Right lobe of liver (tissue), 6 donors: ENCODE measurements around the gene FGF2. TPM values are rescaled to one million over a fixed set of nuclear protein-coding genes. Genes with fewer than 3 reads are reported as not detected.
"Not testable (repeated sequence)": the region's sequence is repeated elsewhere in the genome, so short reads cannot be mapped to it uniquely, and the experiment has no call there.

Experiments
- ATAC-seq, 4 donors: fragments of 200-7000 bp; cut with Tn5 transposase; one replicate each; pipeline ENCODE4 v1.9.1; 2020; ENCODE audit warnings: mild to moderate bottlenecking in 4 of 4, moderate library complexity in 4 of 4
- DNase-seq, 3 donors: peaks; one replicate each; pipeline ENCODE4 v3.0.0-alpha.2; 2020
- H3K27ac ChIP-seq, 3 donors: fragments of 200-600 bp; one replicate each; pipeline ENCODE4 v1.8.0; 2022
- H3K27me3 ChIP-seq, 2 donors: fragments of 200-600 bp; one replicate each; pipeline ENCODE4 v1.8.0; 2022
- H3K36me3 ChIP-seq, 4 donors: fragments of 200-600 bp; sonication (generic) in 1 of 4; one replicate each; pipeline versions ENCODE4 v1.5.1 to v1.8.0; 2017 to 2022; ENCODE audit warnings: control low read depth in 1 of 4
- H3K4me1 ChIP-seq, 4 donors: fragments of 200-600 bp; sonication (generic) in 1 of 4; one replicate each; pipeline versions ENCODE4 v1.5.1 to v1.8.0; 2017 to 2022; ENCODE audit warnings: control low read depth in 1 of 4
- H3K4me3 ChIP-seq, 3 donors: fragments of 200-600 bp; one replicate each; pipeline ENCODE4 v1.8.0; 2022
- H3K9me3 ChIP-seq, 4 donors: fragments of 200-600 bp; sonication (generic) in 1 of 4; one replicate each; pipeline versions ENCODE4 v1.5.1 to v1.8.0; 2017 to 2022; ENCODE audit warnings: control low read depth in 1 of 4
- POLR2A ChIP-seq: fragments of 450-650 bp; IDR thresholded peaks from one replicate; pipeline ENCODE4 v1.6.1; 2017; ENCODE audit warnings: antibody characterized with exemption, mild to moderate bottlenecking
- WGBS: methylation state at CpG from one replicate; pipeline ENCODE4 v1.1.6; 2018; ENCODE audit warnings: low coverage, low lambda C conversion rate; ENCODE audit not compliant: insufficient coverage; ENCODE audit errors: missing lambda C conversion rate; 5-methylcytosine and 5-hydroxymethylcytosine counted together
- intact Hi-C, 2 donors: fragments of 100-400 bp; cut with DNase I; formaldehyde crosslinking; loops; one replicate each; pipeline versions ENCODE4 v1.11.2 to v1.14.1; 2022
- total RNA-seq, 6 experiments: library from RNA; depleted of rRNA in 2 of 6; stranded (reverse); fragments of >200 nt in 2 of 6; fragmentation: NEBNext Ultra II Directional in 3 of 6; extraction: Animal tissue kit (Norgen Biotek cat#: 25700) in 3 of 6; gene quantifications; one replicate each; pipeline versions ENCODE4 v1.1.0 to v1.2.4, GENCODE V29; 2016 to 2023
- TF ChIP-seq, protein P1 (sequence below), 4 donors: fragments of 200-600 bp in 3 of 4; fragments of 450-650 bp in 1 of 4; IDR thresholded peaks; one replicate each; pipeline versions ENCODE4 v1.5.1 to v1.8.0; 2016 to 2022; ENCODE audit warnings: antibody characterized with exemption in 4 of 4, mild to moderate bottlenecking in 2 of 4
- donor health status: DM: no; HTN: yes; CAD: no.
- donor health status: DM: no; HTN: no; CAD: no.
- donor health status: DM: no; HTN: no; CAD: no.
- donor health status: DM: no; HTN: yes; CAD: no.
- donor health status: DM: no; HTN: yes; CAD: no.

The FGF2 gene
- total RNA-seq, 6 experiments from 2014 or later = 0.88 to 1.6 (median 1.1) TPM

DNA sequence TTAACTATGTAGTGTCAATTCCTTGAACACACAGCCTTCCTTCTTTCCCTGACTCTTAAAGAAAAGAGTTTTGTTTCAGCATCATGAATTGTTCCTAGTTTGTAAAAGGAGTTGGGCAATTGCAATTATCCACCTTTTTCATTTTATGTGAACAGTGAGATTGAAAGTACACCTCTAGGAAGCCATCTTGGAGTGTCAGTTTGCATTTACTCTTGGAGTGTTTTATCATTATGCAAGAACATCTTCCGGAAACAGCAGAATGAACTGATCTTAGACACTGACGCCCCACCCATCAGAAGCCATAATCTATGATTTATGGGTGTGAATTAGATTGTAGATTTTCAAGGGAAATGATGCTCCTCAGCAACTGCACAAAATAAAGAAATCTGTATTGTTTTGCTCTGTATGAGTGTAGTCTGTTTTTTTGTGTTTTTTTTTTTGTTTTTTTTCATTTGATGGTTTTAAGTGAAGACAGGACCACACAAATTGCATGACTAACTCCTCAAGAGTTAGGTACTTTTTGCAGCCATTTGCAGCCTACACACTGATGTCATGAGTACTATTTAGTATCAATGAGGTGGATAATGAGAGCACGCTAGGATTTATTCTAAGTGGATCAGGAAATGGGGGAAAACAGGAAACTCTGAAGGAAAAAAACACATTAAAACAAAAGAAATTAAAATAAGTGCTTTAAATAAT lies 19.5 kb upstream of the FGF2 start:
- Histone ChIP-seq H3K27me3 (no peaks in the 10 kb centered on the region), H3K4me3 (no peak overlapping the region), H3K9me3 (no peaks in the 10 kb centered on the region), H3K4me1 (peaks cover 0 to 5% (median 0%) of the 10 kb centered on the region in 4 donors), H3K36me3 (no peaks in the 10 kb centered on the region), H3K27ac (no peak overlapping the region)
- ATAC-seq (no peak), DNase-seq (no peak)
- intact Hi-C loops = no loop called here
- TF ChIP-seq, protein P1, sequence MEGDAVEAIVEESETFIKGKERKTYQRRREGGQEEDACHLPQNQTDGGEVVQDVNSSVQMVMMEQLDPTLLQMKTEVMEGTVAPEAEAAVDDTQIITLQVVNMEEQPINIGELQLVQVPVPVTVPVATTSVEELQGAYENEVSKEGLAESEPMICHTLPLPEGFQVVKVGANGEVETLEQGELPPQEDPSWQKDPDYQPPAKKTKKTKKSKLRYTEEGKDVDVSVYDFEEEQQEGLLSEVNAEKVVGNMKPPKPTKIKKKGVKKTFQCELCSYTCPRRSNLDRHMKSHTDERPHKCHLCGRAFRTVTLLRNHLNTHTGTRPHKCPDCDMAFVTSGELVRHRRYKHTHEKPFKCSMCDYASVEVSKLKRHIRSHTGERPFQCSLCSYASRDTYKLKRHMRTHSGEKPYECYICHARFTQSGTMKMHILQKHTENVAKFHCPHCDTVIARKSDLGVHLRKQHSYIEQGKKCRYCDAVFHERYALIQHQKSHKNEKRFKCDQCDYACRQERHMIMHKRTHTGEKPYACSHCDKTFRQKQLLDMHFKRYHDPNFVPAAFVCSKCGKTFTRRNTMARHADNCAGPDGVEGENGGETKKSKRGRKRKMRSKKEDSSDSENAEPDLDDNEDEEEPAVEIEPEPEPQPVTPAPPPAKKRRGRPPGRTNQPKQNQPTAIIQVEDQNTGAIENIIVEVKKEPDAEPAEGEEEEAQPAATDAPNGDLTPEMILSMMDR (IDR thresholded peaks at IDR 0.05) = no peak
- no peak for TF ChIP-seq POLR2A
- 70% methylated on average over 3 of the region's 3 CpGs for WGBS

DNA sequence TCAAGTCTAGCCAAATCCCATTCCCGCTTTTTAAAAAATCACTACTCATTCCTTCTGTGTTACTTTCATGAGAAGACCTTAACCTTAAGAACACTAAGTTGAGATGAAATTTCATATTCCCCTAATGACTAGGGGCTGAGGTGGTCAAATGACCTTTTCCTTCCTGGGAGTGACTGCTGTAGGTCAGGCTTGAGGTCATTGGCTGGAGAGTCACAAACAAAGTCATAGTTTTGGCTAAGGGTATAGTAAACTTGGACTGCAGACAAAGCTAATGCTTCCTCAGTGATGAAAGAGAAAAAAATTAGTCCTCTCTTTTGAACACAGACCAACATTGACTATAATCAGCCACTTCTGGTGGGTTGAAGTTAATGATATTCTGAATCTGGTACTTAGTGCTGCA lies 16.0 kb upstream of the FGF2 start:
- ATAC-seq (peak; percentile 57 to 82 (median 70)), DNase-seq (no peak)
- no peaks in the 10 kb centered on the region for H3K9me3 ChIP-seq
- TF ChIP-seq, protein P1 (IDR thresholded peaks at IDR 0.05) = no peak
- no peaks in the 10 kb centered on the region for H3K36me3 ChIP-seq
- no peak overlapping the region for H3K27ac ChIP-seq
- H3K4me1 ChIP-seq = peaks cover 0 to 5% (median 0%) of the 10 kb centered on the region in 4 donors
- intact Hi-C loops = no loop called here
- no peak overlapping the region for H3K4me3 ChIP-seq
- no peaks in the 10 kb centered on the region for H3K27me3 ChIP-seq
- WGBS = 71% methylated on average over 1 of the region's 1 CpG

- H3K36me3 ChIP-seq, H3K27me3 ChIP-seq, ATAC-seq, H3K4me3 ChIP-seq, DNase-seq, H3K9me3 ChIP-seq, H3K27ac ChIP-seq, H3K4me1 ChIP-seq, intact Hi-C loops: not testable (repeated sequence)
- WGBS = no CpG with 5 or more reads among the region's 32 CpGs
Measured at GRCh38 chr4:122811781-122812180, 14.8 kb upstream of the FGF2 start.

DNA sequence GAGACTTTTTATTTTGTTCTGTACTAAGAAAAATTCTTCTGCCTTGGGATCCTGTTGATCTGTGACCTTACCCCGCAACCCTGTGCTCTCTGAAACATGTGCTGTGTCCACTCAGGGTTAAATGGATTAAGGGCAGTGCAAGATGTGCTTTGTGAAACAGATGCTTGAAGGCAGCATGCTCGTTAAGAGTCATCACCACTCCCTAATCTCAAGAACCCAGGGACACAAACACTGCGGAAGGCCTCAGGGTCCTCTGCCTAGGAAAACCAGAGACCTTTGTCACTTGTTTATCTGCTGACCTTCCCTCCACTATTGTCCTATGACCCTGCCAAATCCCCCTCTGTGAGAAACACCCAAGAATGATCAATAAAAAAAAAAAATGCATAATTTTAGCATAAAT lies 13.8 kb upstream of the FGF2 start:
- H3K4me1 ChIP-seq, H3K27ac ChIP-seq, H3K4me3 ChIP-seq, ATAC-seq, H3K9me3 ChIP-seq, intact Hi-C loops, DNase-seq, H3K27me3 ChIP-seq, H3K36me3 ChIP-seq: not testable (repeated sequence)
- WGBS = 40% methylated on average over 2 of the region's 3 CpGs

DNA sequence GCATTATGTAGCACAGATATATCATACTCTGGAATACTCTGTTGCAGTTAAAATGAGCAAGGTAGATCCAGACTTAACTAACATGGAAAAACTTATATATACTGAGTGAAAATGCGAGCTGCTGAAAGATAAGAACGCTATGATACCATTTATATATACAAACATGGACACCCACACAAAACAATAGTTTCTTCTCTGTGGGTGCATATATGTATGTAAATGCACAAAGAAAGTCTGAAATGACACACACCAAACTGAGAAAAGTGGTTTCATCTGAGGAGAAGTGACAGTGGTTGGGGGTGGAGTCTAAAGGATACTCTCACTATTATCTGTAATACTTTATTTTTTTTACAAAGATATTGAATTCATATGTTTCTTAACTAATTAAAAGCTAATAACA lies 12.2 kb upstream of the FGF2 start:
- ATAC-seq = no peak

More for the DNA sequence above, 12.2 kb upstream of the FGF2 start:
- H3K9me3 ChIP-seq = no peaks in the 10 kb centered on the region
- DNase-seq = no peak
- no peak for TF ChIP-seq POLR2A
- TF ChIP-seq, protein P1 (IDR thresholded peaks at IDR 0.05) = no peak
- no peaks in the 10 kb centered on the region for H3K36me3 ChIP-seq
- 67% methylated on average over 2 of the region's 2 CpGs for WGBS
- H3K4me1 ChIP-seq = peaks cover 0 to 5% (median 0%) of the 10 kb centered on the region in 4 donors
- H3K4me3 ChIP-seq = no peak overlapping the region
- no peak overlapping the region for H3K27ac ChIP-seq
- no peaks in the 10 kb centered on the region for H3K27me3 ChIP-seq
- intact Hi-C loops = no loop called here
